ENCODE data around the gene FIGN.

Gene FIGN

DNA sequence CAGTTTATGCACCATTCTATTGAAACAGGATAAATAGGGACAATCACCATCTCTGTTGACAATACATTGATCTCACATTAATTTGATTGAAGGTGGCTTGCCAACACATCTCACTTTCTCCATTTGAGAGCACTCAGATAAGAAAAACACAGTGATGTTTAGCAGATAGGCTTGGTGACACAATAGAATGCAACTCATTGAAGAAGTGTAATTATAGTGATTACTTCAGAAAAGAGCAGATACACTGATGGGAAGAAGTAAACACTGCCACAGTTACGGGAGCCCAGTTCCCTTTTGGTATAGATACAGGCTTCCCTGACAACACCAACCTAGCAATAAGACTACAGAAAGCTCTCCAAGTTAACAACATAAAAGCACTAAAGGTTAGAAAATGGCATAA is 89.1 kb downstream of the FIGN start:
- H3K27ac ChIP-seq (ENCODE audit: low read length), result no peak overlapping the region

DNA sequence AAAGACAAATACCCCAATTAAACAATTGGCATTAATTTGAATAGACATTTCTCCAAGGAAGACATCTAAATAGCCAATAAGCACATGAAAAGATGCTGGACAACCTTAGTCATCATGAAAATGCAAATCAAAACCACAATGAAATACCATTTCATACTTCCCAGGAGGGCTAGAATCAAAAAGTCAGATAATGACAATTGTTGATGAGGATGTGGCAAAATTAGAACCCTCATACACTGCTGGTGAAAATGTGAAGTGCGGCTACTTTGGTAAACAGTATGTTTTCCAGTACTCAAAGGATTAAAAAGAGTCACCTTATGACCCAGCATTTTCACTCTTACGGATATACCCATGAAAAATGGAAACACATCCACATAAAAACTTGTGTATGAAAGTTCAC is 91.6 kb downstream of the FIGN start:
- Histone ChIP-seq H3K9ac (ENCODE audit: low read length in 2 of 2) (no peak overlapping the region), H3K9me3 (ENCODE audit: control insufficient read depth in 2 of 2, low read length in 2 of 2) (no peaks in the 10 kb centered on the region), H3K27ac (ENCODE audit: low read length) (no peak overlapping the region), H3K36me3 (ENCODE audit: control insufficient read depth in 2 of 2, insufficient read depth in 2 of 2, low read length in 2 of 2) (no peaks in the 10 kb centered on the region), H3K4me1 (ENCODE audit: control insufficient read depth, insufficient read depth, low read length) (no peaks in the 10 kb centered on the region), H3K4me3 (ENCODE audit: low read length in 2 of 2) (no peak overlapping the region), H3K27me3 (ENCODE audit: control insufficient read depth in 1 of 2, insufficient read depth in 2 of 2, low read length in 2 of 2) (no peaks in the 10 kb centered on the region)

More for the DNA sequence above, 89.1 kb downstream of the FIGN start:
- Histone ChIP-seq H3K4me3 (ENCODE audit: low read length in 2 of 2) (no peak overlapping the region), H3K9me3 (ENCODE audit: control insufficient read depth in 2 of 2, low read length in 2 of 2) (no peaks in the 10 kb centered on the region), H3K4me1 (ENCODE audit: control insufficient read depth, insufficient read depth, low read length) (no peaks in the 10 kb centered on the region), H3K27me3 (ENCODE audit: control insufficient read depth in 1 of 2, insufficient read depth in 2 of 2, low read length in 2 of 2) (no peaks in the 10 kb centered on the region), H3K9ac (ENCODE audit: low read length in 2 of 2) (no peak overlapping the region), H3K36me3 (ENCODE audit: control insufficient read depth in 2 of 2, insufficient read depth in 2 of 2, low read length in 2 of 2) (no peaks in the 10 kb centered on the region)

DNA sequence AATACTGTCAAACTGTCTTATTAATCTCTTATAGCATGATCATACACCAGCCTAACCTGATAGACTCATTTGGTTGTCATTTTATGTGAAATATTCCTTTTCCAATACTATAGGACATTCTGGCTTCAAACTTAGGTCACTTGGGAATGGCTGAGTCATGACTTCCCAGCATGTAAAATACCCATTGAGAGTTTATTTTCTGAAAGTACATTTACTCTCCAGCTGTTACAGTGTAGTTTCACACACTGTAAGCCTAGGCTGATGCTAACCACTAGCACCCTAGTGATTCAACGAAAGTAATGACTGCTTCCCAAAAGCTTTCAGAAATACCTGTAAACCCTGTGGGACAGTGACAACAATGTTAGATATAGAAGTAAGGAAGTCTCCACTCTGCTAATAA is 93.8 kb downstream of the FIGN start:
- no peaks in the 10 kb centered on the region for H3K27me3 ChIP-seq (ENCODE audit: control insufficient read depth in 1 of 2, insufficient read depth in 2 of 2, low read length in 2 of 2)
- no peak overlapping the region for H3K27ac ChIP-seq (ENCODE audit: low read length)
- H3K36me3 ChIP-seq (ENCODE audit: control insufficient read depth in 2 of 2, insufficient read depth in 2 of 2, low read length in 2 of 2), result no peaks in the 10 kb centered on the region
- no peak overlapping the region for H3K9ac ChIP-seq (ENCODE audit: low read length in 2 of 2)
- H3K4me1 ChIP-seq (ENCODE audit: control insufficient read depth, insufficient read depth, low read length), result no peaks in the 10 kb centered on the region
- H3K9me3 ChIP-seq (ENCODE audit: control insufficient read depth in 2 of 2, low read length in 2 of 2), result no peaks in the 10 kb centered on the region
- H3K4me3 ChIP-seq (ENCODE audit: low read length in 2 of 2), result no peak overlapping the region

DNA sequence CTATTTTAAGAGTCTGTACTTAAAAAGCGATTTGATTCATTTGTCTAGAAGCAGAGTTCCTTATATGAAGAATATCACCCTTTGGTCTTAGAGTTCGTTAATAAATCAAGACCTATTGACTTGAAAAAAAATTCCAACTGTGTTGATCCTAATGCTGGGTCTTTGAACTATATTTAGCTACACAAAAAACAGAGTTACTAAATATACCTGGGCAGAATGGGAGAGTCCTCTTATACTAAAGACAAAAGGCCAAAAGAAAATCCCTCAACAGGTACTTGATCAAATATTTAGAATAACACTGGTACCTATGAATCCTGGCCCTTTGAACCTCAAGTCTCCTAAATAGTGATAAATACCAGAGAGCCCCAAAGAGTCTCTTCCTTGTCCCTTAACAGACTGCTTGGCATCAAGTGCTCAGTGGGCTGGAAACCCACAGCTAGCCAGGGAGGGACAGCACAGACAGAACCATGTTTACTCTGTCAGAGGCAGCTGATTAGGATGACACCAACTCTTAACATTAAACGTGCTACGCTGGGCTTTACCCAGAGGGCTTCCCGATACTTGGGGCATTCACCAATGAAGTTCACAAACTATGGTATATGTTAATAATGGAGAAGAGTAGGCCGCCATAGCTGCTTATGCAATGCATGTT is 95.1 kb downstream of the FIGN start:
- H3K9me3 ChIP-seq (ENCODE audit: control insufficient read depth in 2 of 2, low read length in 2 of 2), result no peaks in the 10 kb centered on the region
- H3K27me3 ChIP-seq (ENCODE audit: control insufficient read depth in 1 of 2, insufficient read depth in 2 of 2, low read length in 2 of 2), result no peaks in the 10 kb centered on the region
- H3K4me3 ChIP-seq (ENCODE audit: low read length in 2 of 2), result no peak overlapping the region
- H3K4me1 ChIP-seq (ENCODE audit: control insufficient read depth, insufficient read depth, low read length), result no peaks in the 10 kb centered on the region
- H3K27ac ChIP-seq (ENCODE audit: low read length), result no peak overlapping the region
- H3K9ac ChIP-seq (ENCODE audit: low read length in 2 of 2), result no peak overlapping the region
- no peaks in the 10 kb centered on the region for H3K36me3 ChIP-seq (ENCODE audit: control insufficient read depth in 2 of 2, insufficient read depth in 2 of 2, low read length in 2 of 2)

DNA sequence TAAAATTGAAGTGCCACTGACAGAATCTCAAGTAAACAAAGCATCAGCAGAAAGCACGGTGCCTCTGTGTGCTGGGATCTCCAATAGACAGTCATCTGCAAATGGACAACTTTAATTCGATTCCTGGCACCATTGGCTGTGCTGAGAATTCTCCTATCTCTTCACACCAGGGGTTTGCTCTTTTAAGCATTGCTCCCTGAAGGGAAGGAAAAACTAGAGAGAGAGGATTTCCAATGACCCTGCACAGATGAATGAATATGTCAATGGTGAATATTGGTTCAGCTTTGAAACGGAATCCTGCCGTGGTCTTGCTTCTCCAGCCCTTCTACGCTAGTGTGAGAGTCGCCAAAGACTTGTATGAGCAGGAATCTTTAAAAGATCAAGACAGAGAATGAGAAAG is 97.9 kb downstream of the FIGN start:
- H3K36me3 ChIP-seq (ENCODE audit: control insufficient read depth in 2 of 2, insufficient read depth in 2 of 2, low read length in 2 of 2), result no peaks in the 10 kb centered on the region
- no peak overlapping the region for H3K9ac ChIP-seq (ENCODE audit: low read length in 2 of 2)
- no peak overlapping the region for H3K27ac ChIP-seq (ENCODE audit: low read length)
- no peak overlapping the region for H3K4me3 ChIP-seq (ENCODE audit: low read length in 2 of 2)
- H3K4me1 ChIP-seq (ENCODE audit: control insufficient read depth, insufficient read depth, low read length), result no peaks in the 10 kb centered on the region
- no peaks in the 10 kb centered on the region for H3K9me3 ChIP-seq (ENCODE audit: control insufficient read depth in 2 of 2, low read length in 2 of 2)
- no peaks in the 10 kb centered on the region for H3K27me3 ChIP-seq (ENCODE audit: control insufficient read depth in 1 of 2, insufficient read depth in 2 of 2, low read length in 2 of 2)

DNA sequence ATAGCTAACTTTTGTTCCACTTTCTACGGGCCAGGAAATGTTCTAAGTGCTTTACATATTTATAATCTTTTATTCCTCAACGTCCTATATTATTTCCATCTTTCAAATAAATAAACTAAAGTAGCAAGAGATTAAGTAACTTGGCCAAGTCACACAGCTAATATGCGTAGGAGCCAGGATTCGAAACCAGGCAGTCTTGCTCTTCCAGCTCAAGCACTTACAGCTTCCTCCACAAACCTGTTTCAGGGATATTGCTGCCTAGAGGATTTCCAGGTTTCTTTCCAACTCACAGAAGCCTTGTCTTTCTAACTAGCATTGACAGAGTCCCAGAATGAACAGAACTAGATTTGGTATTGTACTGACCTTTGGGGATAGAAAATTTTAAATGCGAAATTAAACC is 102.5 kb downstream of the FIGN start:
- H3K36me3 ChIP-seq (ENCODE audit: control insufficient read depth in 2 of 2, insufficient read depth in 2 of 2, low read length in 2 of 2), result no peaks in the 10 kb centered on the region
- no peaks in the 10 kb centered on the region for H3K9me3 ChIP-seq (ENCODE audit: control insufficient read depth in 2 of 2, low read length in 2 of 2)
- no peak overlapping the region for H3K27ac ChIP-seq (ENCODE audit: low read length)
- H3K9ac ChIP-seq (ENCODE audit: low read length in 2 of 2), result no peak overlapping the region
- no peaks in the 10 kb centered on the region for H3K4me1 ChIP-seq (ENCODE audit: control insufficient read depth, insufficient read depth, low read length)
- no peak overlapping the region for H3K4me3 ChIP-seq (ENCODE audit: low read length in 2 of 2)
- H3K27me3 ChIP-seq (ENCODE audit: control insufficient read depth in 1 of 2, insufficient read depth in 2 of 2, low read length in 2 of 2), result no peaks in the 10 kb centered on the region

DNA sequence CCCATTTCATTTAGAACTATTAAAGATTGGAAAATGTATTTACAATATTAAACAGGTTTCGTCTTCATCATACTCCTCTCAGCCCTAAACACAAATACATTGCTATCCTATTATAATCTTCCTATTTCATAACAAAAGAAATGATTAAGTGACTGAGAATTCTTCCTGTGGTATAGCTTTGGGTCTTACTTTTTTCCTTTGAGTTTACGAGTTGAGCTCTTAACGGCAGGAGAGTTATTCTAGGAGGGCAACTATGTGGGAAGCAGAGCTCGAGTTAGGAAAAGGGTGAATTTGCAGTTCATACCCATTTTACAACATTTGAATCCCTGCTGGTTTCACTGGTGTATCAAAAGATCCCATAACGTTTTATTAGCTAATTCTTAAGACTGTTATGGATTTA is 105.0 kb downstream of the FIGN start:
- H3K9ac ChIP-seq (ENCODE audit: low read length in 2 of 2), result no peak overlapping the region

DNA sequence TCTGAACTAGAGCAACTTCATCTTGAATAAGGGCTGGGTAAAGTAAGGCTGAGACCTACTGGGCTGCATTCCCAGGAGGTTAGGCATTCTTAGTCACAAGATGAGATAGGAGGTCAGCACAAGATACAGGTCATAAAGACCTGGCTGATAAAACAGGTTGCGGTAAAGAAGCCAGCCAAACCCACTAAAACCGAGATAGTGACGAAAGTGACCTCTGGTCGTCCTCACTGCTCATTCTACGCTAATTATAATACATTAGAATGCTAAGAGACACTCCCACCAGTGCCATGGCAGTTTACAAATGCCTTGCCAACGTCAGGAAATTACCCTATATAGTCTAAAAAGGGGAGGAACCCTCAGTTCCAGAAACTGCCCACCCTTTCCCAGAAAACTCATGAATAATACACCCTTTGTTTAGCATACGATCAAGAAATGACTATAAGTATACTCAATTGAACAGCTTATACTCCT is 109.1 kb downstream of the FIGN start:
- Histone ChIP-seq H3K27ac (ENCODE audit: low read length) (no peak overlapping the region), H3K36me3 (ENCODE audit: control insufficient read depth in 2 of 2, insufficient read depth in 2 of 2, low read length in 2 of 2) (no peaks in the 10 kb centered on the region), H3K9me3 (ENCODE audit: control insufficient read depth in 2 of 2, low read length in 2 of 2) (no peaks in the 10 kb centered on the region), H3K4me1 (ENCODE audit: control insufficient read depth, insufficient read depth, low read length) (no peaks in the 10 kb centered on the region), H3K27me3 (ENCODE audit: control insufficient read depth in 1 of 2, insufficient read depth in 2 of 2, low read length in 2 of 2) (no peaks in the 10 kb centered on the region), H3K4me3 (ENCODE audit: low read length in 2 of 2) (no peak overlapping the region), H3K9ac (ENCODE audit: low read length in 2 of 2) (no peak overlapping the region)

More for the DNA sequence above, 105.0 kb downstream of the FIGN start:
- Histone ChIP-seq H3K9me3 (ENCODE audit: control insufficient read depth in 2 of 2, low read length in 2 of 2) (no peaks in the 10 kb centered on the region), H3K4me3 (ENCODE audit: low read length in 2 of 2) (no peak overlapping the region), H3K27me3 (ENCODE audit: control insufficient read depth in 1 of 2, insufficient read depth in 2 of 2, low read length in 2 of 2) (no peaks in the 10 kb centered on the region), H3K4me1 (ENCODE audit: control insufficient read depth, insufficient read depth, low read length) (no peaks in the 10 kb centered on the region), H3K27ac (ENCODE audit: low read length) (no peak overlapping the region), H3K36me3 (ENCODE audit: control insufficient read depth in 2 of 2, insufficient read depth in 2 of 2, low read length in 2 of 2) (no peaks in the 10 kb centered on the region)

DNA sequence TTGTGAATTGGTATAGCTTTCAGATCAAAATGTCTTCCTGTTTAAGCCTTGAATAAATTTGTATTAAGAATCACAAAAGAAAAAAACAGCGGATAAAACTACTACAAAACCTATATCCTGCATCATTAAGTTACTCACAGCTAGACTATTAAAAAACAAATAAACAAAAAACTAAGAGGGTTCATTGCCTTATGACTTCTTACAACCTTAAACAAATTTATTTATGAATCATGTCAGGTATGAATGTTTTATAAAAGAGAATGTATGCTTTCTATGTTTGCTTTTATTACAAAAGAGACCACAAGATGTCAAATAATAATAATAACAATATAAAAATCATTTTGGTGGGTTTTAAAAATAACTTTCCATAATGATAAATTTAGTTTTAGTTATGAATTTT is 109.6 kb downstream of the FIGN start:
- Histone ChIP-seq H3K36me3 (ENCODE audit: control insufficient read depth in 2 of 2, insufficient read depth in 2 of 2, low read length in 2 of 2) (no peaks in the 10 kb centered on the region), H3K27me3 (ENCODE audit: control insufficient read depth in 1 of 2, insufficient read depth in 2 of 2, low read length in 2 of 2) (no peaks in the 10 kb centered on the region), H3K9me3 (ENCODE audit: control insufficient read depth in 2 of 2, low read length in 2 of 2) (no peaks in the 10 kb centered on the region), H3K4me3 (ENCODE audit: low read length in 2 of 2) (no peak overlapping the region), H3K27ac (ENCODE audit: low read length) (no peak overlapping the region), H3K4me1 (ENCODE audit: control insufficient read depth, insufficient read depth, low read length) (no peaks in the 10 kb centered on the region), H3K9ac (ENCODE audit: low read length in 2 of 2) (no peak overlapping the region)

DNA sequence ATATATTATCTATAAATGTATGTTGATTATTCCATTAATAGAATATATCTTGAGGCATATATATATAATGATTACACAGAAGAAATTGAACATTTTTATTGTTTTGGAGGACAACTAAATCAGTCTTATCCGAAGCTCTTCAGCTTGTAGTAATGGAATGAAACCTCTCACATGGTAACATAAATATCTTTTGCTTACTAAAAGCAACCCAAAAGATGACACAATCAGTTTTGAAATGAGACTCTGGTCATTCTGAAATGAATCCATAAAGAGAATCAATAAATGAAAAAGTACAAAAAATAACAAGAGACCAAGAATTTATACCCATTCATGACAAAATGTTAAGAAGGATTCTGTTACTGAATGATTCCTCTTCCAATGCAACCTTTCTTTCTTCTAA is 110.2 kb downstream of the FIGN start:
- H3K27me3 ChIP-seq (ENCODE audit: control insufficient read depth in 1 of 2, insufficient read depth in 2 of 2, low read length in 2 of 2), result no peaks in the 10 kb centered on the region
- H3K9ac ChIP-seq (ENCODE audit: low read length in 2 of 2), result no peak overlapping the region
- no peaks in the 10 kb centered on the region for H3K4me1 ChIP-seq (ENCODE audit: control insufficient read depth, insufficient read depth, low read length)
- H3K9me3 ChIP-seq (ENCODE audit: control insufficient read depth in 2 of 2, low read length in 2 of 2), result no peaks in the 10 kb centered on the region
- H3K36me3 ChIP-seq (ENCODE audit: control insufficient read depth in 2 of 2, insufficient read depth in 2 of 2, low read length in 2 of 2), result no peaks in the 10 kb centered on the region
- H3K4me3 ChIP-seq (ENCODE audit: low read length in 2 of 2), result no peak overlapping the region
- no peak overlapping the region for H3K27ac ChIP-seq (ENCODE audit: low read length)

DNA sequence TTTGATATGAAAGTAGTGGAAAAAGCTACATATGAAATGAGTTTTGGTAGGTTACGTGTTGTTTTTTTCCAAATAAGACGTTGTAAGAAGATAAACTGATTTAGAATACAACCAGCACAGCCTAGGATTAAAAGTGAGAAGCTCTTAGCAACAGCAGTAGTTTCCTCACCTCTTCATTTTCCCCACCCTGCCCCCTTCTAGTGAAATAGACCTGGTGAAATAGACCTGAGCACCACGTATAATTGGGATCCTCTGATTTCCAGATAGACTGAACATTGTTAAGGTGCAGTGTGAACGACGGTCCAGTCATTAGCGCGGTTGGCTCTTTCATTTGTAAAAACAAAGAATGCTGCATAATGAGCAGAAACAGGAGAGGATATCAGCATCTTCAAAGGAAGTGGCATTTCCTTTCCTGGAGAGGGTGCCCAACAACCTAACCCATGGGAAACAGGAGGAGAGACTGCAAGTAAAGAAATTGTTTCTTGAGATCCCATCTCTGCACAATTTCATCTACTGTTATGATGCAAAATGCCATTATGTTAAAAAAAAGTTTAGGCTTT is 114.3 kb downstream of the FIGN start:
- Histone ChIP-seq H3K9me3 (ENCODE audit: control insufficient read depth in 2 of 2, low read length in 2 of 2) (no peaks in the 10 kb centered on the region), H3K36me3 (ENCODE audit: control insufficient read depth in 2 of 2, insufficient read depth in 2 of 2, low read length in 2 of 2) (no peaks in the 10 kb centered on the region), H3K9ac (ENCODE audit: low read length in 2 of 2) (no peak overlapping the region), H3K4me1 (ENCODE audit: control insufficient read depth, insufficient read depth, low read length) (no peaks in the 10 kb centered on the region), H3K27ac (ENCODE audit: low read length) (no peak overlapping the region), H3K27me3 (ENCODE audit: control insufficient read depth in 1 of 2, insufficient read depth in 2 of 2, low read length in 2 of 2) (no peaks in the 10 kb centered on the region), H3K4me3 (ENCODE audit: low read length in 2 of 2) (no peak overlapping the region)

Measured in stomach smooth muscle (tissue), 2 donors.